GM21360 (cell line): Measurements from ENCODE around the gene CLVS2.

Experiments
- ATAC-seq: cut with Tn5 transposase; IDR thresholded peaks from one replicate; pipeline ENCODE4 v1.9.1; 2021; ENCODE audit warnings: mild to moderate bottlenecking, moderate library complexity; ENCODE audit not compliant: unreplicated experiment

Gene CLVS2

GRCh38 chr6:123118811-123119210, 122.8 kb downstream of the CLVS2 start:
- ATAC-seq, result no peak
